ENCODE results near the gene F8.

F8 gene

GRCh38 chrX:155056877-155057792 is 34.6 kb upstream of the F8 start:
- Histone ChIP-seq H3K27me3 (ENCODE audit: control insufficient read depth, insufficient read depth, low read length) (no peaks in the 10 kb centered on the region; the same call in 1 of the 2 replicates), H3K9me3 (ENCODE audit: control insufficient read depth, insufficient read depth, low read depth, low read length) (peaks cover 6% of the 10 kb centered on the region; the same call in 1 of the 2 replicates), H3K4me3 (ENCODE audit: low read depth, low read length) (peak overlapping the region; percentile 43), H3K36me3 (ENCODE audit: control insufficient read depth, insufficient read depth, low read length) (peaks cover 4% of the 10 kb centered on the region; the same call in 1 of the 2 replicates), H3K4me1 (ENCODE audit: control insufficient read depth, insufficient read depth, low read length) (peaks cover 4% of the 10 kb centered on the region; the same call in 1 of the 2 replicates), H3K9ac (ENCODE audit: low read length) (no peak overlapping the region), H3K27ac (ENCODE audit: low read depth, low read length) (no peak overlapping the region)

GRCh38 chrX:155056471-155056870 is 33.9 kb upstream of the F8 start:
- Histone ChIP-seq H3K27ac (ENCODE audit: low read depth, low read length) (no peak overlapping the region), H3K27me3 (ENCODE audit: control insufficient read depth, insufficient read depth, low read length) (no peaks in the 10 kb centered on the region; the same call in 1 of the 2 replicates), H3K9ac (ENCODE audit: low read length) (no peak overlapping the region)

GRCh38 chrX:155055494-155055893 is 33.0 kb upstream of the F8 start:
- Histone ChIP-seq H3K4me1 (ENCODE audit: control insufficient read depth, insufficient read depth, low read length) (peaks cover 4% of the 10 kb centered on the region; the same call in 1 of the 2 replicates), H3K4me3 (ENCODE audit: low read depth, low read length) (no peak overlapping the region), H3K27me3 (ENCODE audit: control insufficient read depth, insufficient read depth, low read length) (no peaks in the 10 kb centered on the region; the same call in 1 of the 2 replicates), H3K9me3 (ENCODE audit: control insufficient read depth, insufficient read depth, low read depth, low read length) (peaks cover 6% of the 10 kb centered on the region; the same call in 1 of the 2 replicates), H3K27ac (ENCODE audit: low read depth, low read length) (no peak overlapping the region), H3K9ac (ENCODE audit: low read length) (no peak overlapping the region), H3K36me3 (ENCODE audit: control insufficient read depth, insufficient read depth, low read length) (peaks cover 6% of the 10 kb centered on the region)

More at GRCh38 chrX:155056471-155056870, 33.9 kb upstream of the F8 start:
- peaks cover 4% of the 10 kb centered on the region; the same call in 1 of the 2 replicates for H3K4me1 ChIP-seq (ENCODE audit: control insufficient read depth, insufficient read depth, low read length)
- peaks cover 9% of the 10 kb centered on the region for H3K36me3 ChIP-seq (ENCODE audit: control insufficient read depth, insufficient read depth, low read length)
- H3K9me3 ChIP-seq (ENCODE audit: control insufficient read depth, insufficient read depth, low read depth, low read length), result peaks cover 6% of the 10 kb centered on the region; the same call in 1 of the 2 replicates
- no peak overlapping the region for H3K4me3 ChIP-seq (ENCODE audit: low read depth, low read length)

DNA sequence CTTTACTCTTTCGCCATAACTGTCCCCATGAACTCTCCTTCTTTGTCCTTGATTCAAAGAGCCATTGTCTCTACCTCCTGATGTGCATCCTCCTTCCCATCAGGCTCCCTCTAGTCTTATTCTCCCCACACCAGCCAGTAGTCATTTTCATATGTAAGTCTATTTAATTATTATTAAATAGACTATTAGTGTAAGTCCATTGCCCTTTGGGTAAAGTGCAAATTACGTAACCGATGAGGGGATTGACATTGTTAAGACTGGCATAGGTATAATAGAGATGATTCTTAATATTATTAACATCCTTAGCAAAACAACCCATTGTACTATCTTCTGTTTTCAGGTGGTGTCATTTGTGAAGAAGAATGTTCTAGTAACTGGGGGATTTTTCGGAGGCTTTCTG is 31.7 kb upstream of the F8 start:
- Histone ChIP-seq H3K4me1 (ENCODE audit: control insufficient read depth, insufficient read depth, low read length) (peaks cover 4% of the 10 kb centered on the region; the same call in 1 of the 2 replicates), H3K27me3 (ENCODE audit: control insufficient read depth, insufficient read depth, low read length) (no peaks in the 10 kb centered on the region; the same call in 1 of the 2 replicates), H3K9me3 (ENCODE audit: control insufficient read depth, insufficient read depth, low read depth, low read length) (peaks cover 8% of the 10 kb centered on the region; the same call in 1 of the 2 replicates), H3K27ac (ENCODE audit: low read depth, low read length) (no peak overlapping the region), H3K4me3 (ENCODE audit: low read depth, low read length) (no peak overlapping the region), H3K9ac (ENCODE audit: low read length) (no peak overlapping the region), H3K36me3 (ENCODE audit: control insufficient read depth, insufficient read depth, low read length) (peaks cover 6% of the 10 kb centered on the region)

GRCh38 chrX:155053656-155054055 is 31.1 kb upstream of the F8 start:
- Histone ChIP-seq H3K27me3 (ENCODE audit: control insufficient read depth, insufficient read depth, low read length) (no peaks in the 10 kb centered on the region; the same call in 1 of the 2 replicates), H3K36me3 (ENCODE audit: control insufficient read depth, insufficient read depth, low read length) (peaks cover 6% of the 10 kb centered on the region), H3K9me3 (ENCODE audit: control insufficient read depth, insufficient read depth, low read depth, low read length) (peaks cover 8% of the 10 kb centered on the region; the same call in 1 of the 2 replicates), H3K4me1 (ENCODE audit: control insufficient read depth, insufficient read depth, low read length) (peaks cover 4% of the 10 kb centered on the region; the same call in 1 of the 2 replicates), H3K9ac (ENCODE audit: low read length) (no peak overlapping the region), H3K27ac (ENCODE audit: low read depth, low read length) (no peak overlapping the region), H3K4me3 (ENCODE audit: low read depth, low read length) (no peak overlapping the region)

DNA sequence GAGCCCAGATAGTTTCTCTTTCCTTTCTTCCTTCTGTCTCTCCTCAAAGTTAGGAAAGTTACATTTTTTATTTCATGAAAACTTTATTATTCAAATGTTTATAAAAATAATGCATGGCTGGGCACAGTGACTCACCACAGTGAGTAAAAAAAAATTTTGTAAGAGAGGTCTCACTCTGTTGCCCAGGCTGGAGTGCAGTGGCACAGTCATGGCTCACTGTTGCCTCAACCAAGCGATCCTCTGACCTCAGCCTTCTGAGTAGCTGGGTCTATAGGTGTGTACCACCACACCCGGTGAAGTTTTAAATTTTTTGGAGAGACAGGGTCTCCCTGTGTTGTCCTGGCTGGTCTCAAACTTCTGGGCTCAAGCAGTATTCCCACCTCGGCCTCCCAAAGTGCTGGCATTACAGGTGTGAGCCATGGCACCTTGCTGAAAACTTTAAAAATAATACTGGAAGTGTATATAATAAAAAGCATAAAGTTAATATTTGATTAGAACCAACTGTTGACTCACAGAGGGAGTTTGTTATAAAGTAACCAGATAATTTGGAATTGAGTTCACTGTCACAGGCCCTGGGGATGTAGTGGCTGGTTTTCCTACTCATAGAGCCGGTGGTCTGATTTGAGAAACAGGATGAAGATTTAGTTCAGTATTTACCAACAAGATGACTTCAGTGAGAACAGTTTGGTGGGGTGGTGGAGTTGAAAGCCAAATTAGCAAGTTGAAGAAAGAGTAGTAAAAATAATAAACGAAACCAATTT is 30.4 kb upstream of the F8 start:
- peaks cover 4% of the 10 kb centered on the region; the same call in 1 of the 2 replicates for H3K4me1 ChIP-seq (ENCODE audit: control insufficient read depth, insufficient read depth, low read length)
- no peak overlapping the region for H3K27ac ChIP-seq (ENCODE audit: low read depth, low read length)
- no peak overlapping the region for H3K4me3 ChIP-seq (ENCODE audit: low read depth, low read length)
- H3K36me3 ChIP-seq (ENCODE audit: control insufficient read depth, insufficient read depth, low read length), result peaks cover 6% of the 10 kb centered on the region
- H3K9me3 ChIP-seq (ENCODE audit: control insufficient read depth, insufficient read depth, low read depth, low read length), result peaks cover 7% of the 10 kb centered on the region; the same call in 1 of the 2 replicates
- no peak overlapping the region for H3K9ac ChIP-seq (ENCODE audit: low read length)
- H3K27me3 ChIP-seq (ENCODE audit: control insufficient read depth, insufficient read depth, low read length), result no peaks in the 10 kb centered on the region

DNA sequence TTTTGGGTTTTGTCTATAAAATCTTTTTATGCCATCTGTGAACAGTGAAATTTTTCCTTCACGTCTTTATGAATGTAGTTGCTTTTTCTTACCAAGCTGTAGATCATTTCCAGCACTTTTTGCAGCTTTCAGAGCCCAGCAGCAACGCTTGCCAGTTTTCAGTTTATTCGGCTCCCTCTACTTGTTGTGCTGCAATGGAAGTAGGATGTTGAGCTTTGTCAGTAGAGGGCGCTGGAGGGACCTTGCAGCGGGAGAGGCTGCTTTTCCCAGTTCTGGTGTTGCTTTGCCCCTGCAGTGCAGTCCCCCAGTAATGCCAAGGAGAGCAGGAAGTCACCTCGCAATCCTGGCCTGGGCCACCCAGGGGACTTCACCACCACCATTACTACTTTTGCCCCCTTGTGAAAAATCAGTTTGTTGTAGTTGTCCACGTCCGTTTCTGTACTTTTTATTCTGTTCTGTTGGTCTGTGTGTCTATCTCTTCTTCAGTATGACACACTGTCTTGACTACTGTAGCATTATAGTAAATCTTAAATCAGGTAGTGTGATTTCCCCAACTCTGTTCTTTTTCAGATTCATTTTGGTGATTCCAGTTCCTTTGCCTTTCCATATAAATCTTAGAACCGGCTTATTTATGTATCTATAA is 26.6 kb upstream of the F8 start:
- no peak overlapping the region for H3K27ac ChIP-seq (ENCODE audit: low read depth, low read length)
- no peaks in the 10 kb centered on the region for H3K27me3 ChIP-seq (ENCODE audit: control insufficient read depth, insufficient read depth, low read length)
- no peak overlapping the region for H3K9ac ChIP-seq (ENCODE audit: low read length)
- no peak overlapping the region for H3K4me3 ChIP-seq (ENCODE audit: low read depth, low read length)
- H3K4me1 ChIP-seq (ENCODE audit: control insufficient read depth, insufficient read depth, low read length), result no peaks in the 10 kb centered on the region; the same call in 1 of the 2 replicates
- H3K9me3 ChIP-seq (ENCODE audit: control insufficient read depth, insufficient read depth, low read depth, low read length), result peaks cover 11% of the 10 kb centered on the region; the same call in 1 of the 2 replicates
- peaks cover 6% of the 10 kb centered on the region; the same call in 1 of the 2 replicates for H3K36me3 ChIP-seq (ENCODE audit: control insufficient read depth, insufficient read depth, low read length)

DNA sequence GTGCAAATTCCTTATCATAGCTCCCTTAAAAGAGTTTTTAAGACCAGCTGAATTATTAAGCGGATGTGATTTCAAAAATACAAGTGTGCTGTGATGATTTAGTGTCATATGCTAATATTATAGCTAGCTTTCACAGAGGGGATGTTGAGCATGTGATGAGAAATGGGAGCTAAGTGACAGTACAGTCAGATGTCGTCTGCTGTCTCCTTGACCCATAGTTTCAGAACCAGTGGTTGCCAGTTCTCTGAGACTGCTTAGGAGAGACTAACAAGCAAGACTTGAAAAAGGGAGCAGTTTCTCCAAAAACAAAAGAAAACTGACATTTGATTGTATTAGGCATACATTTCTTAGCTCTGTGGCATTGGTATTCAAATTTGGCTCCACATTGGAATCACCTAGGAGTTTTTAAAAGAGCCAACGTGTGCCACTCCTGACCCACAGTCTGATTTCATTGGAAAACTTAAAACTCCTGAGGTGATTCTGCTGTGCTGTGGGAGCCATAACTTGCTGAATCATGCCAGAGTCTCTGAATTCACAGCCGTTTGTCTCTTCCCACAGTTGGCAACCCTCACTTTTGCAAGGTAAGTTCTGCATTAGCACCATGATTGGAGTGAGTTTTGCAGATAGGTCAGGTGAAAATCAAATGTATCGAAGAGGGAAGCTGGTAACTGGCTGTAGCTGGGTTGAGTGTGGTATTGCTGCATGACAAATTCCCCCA is 24.4 kb upstream of the F8 start:
- Histone ChIP-seq H3K9me3 (ENCODE audit: control insufficient read depth, insufficient read depth, low read depth, low read length) (peaks cover 9% of the 10 kb centered on the region; the same call in 1 of the 2 replicates), H3K9ac (ENCODE audit: low read length) (no peak overlapping the region), H3K36me3 (ENCODE audit: control insufficient read depth, insufficient read depth, low read length) (peaks cover 6% of the 10 kb centered on the region; the same call in 1 of the 2 replicates), H3K4me3 (ENCODE audit: low read depth, low read length) (no peak overlapping the region), H3K27me3 (ENCODE audit: control insufficient read depth, insufficient read depth, low read length) (no peaks in the 10 kb centered on the region), H3K27ac (ENCODE audit: low read depth, low read length) (no peak overlapping the region), H3K4me1 (ENCODE audit: control insufficient read depth, insufficient read depth, low read length) (no peaks in the 10 kb centered on the region; the same call in 1 of the 2 replicates)

DNA sequence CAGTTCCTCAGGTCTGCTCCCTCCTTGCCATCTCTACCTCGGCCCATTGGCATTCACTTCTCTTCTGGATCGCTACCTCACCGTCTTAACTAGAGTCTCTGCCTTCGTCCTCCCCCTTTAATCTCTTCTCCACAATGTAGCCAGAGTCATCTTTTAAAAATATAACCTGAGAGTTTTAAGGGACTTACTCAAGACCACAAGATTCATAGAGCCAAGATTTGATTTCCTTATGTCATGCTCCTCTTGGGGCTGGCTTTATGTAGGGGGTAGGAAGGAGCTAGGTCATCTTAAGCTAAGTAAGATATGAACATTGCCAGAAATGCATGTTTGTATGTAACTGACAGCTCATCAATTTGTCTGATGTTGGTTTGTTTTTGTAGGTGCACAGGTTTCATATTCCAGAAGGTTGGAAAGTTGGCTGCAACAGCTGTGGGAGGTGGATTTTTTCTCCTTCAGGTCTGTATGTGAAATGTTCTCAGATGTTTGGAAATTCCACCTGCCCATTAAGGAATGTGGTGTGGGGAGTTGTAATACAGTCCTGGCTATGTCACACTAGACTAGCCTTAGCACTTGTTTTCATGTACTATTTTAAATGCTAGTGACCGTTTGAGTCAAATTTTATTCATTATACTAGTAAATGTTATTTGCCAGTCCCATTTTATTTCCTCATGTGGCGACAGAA is 23.7 kb upstream of the F8 start:
- Histone ChIP-seq H3K9ac (ENCODE audit: low read length) (no peak overlapping the region), H3K9me3 (ENCODE audit: control insufficient read depth, insufficient read depth, low read depth, low read length) (peaks cover 9% of the 10 kb centered on the region; the same call in 1 of the 2 replicates), H3K27ac (ENCODE audit: low read depth, low read length) (no peak overlapping the region), H3K4me1 (ENCODE audit: control insufficient read depth, insufficient read depth, low read length) (no peaks in the 10 kb centered on the region; the same call in 1 of the 2 replicates), H3K27me3 (ENCODE audit: control insufficient read depth, insufficient read depth, low read length) (no peaks in the 10 kb centered on the region), H3K36me3 (ENCODE audit: control insufficient read depth, insufficient read depth, low read length) (no peaks in the 10 kb centered on the region), H3K4me3 (ENCODE audit: low read depth, low read length) (no peak overlapping the region)
